Stomach (tissue), 9 donors: Measurements from ENCODE around the gene BORCS5. TPM values are rescaled to one million over a fixed set of nuclear protein-coding genes. Genes with fewer than 3 reads are reported as not detected.

Experiments
- DNase-seq, 2 donors: peaks; one replicate each; pipeline versions ENCODE4 v3.0.0 to v3.0.0-alpha.2; 2013 to 2019
- H3K27ac ChIP-seq, 5 donors: fragments of 200-600 bp in 4 of 5; sonication (generic) in 4 of 5; one replicate each; pipeline ENCODE4 v1.5.1; 2013 to 2019; ENCODE audit warnings: mild to moderate bottlenecking in 1 of 5, moderate library complexity in 1 of 5
- H3K27me3 ChIP-seq, 3 donors: fragments of 200-600 bp; sonication (generic); one replicate each; pipeline ENCODE4 v1.5.1; 2017 to 2019; ENCODE audit warnings: mixed run types in 1 of 3
- H3K36me3 ChIP-seq, 4 donors: fragments of 200-600 bp; sonication (generic); 1 replicate in 3 of 4; 2 replicates in 1 of 4; pipeline ENCODE4 v1.5.1; 2016 to 2019
- H3K4me1 ChIP-seq, 4 donors: fragments of 200-600 bp; sonication (generic); one replicate each; pipeline ENCODE4 v1.5.1; 2016 to 2019
- H3K4me3 ChIP-seq, 4 donors: fragments of 200-600 bp; sonication (generic) in 3 of 4; one replicate each; pipeline ENCODE4 v1.5.1; 2016 to 2019; ENCODE audit warnings: mild to moderate bottlenecking in 1 of 4
- H3K9me3 ChIP-seq, 4 donors: fragments of 200-600 bp; sonication (generic); one replicate each; pipeline ENCODE4 v1.5.1; 2016 to 2019
- EP300 ChIP-seq: sonication (generic); formaldehyde crosslinking; IDR thresholded peaks from one replicate; pipeline ENCODE4 v1.6.1; 2017; ENCODE audit warnings: antibody characterized with exemption
- POLR2A ChIP-seq, 4 donors: fragments of 450-650 bp; IDR thresholded peaks; one replicate each; pipeline ENCODE4 v1.6.1; 2016; ENCODE audit warnings: antibody characterized with exemption in 4 of 4, control low read depth in 2 of 4, mild to moderate bottlenecking in 1 of 4, moderate library complexity in 1 of 4
- POLR2AphosphoS5 ChIP-seq, 3 donors: sonication (generic); formaldehyde crosslinking; IDR thresholded peaks; one replicate each; pipeline ENCODE4 v1.6.1; 2016; ENCODE audit warnings: antibody characterized with exemption in 3 of 3
- WGBS, 5 donors: extraction: QIAGEN DNeasy Blood & Tissue Kit in 3 of 5; methylation state at CpG; one replicate each; pipeline versions ENCODE4 v1.1.5 to v1.1.7; 2013 to 2018; 5-methylcytosine and 5-hydroxymethylcytosine counted together
- intact Hi-C: fragments of 100-400 bp; cut with DNase I; formaldehyde crosslinking; loops from one replicate; pipeline ENCODE4 v1.15.1; 2023; ENCODE audit warnings: low total_unique reads
- polyA plus RNA-seq, 3 donors: library from polyadenylated mRNA; stranded (reverse); fragments of 200-250 nt; gene quantifications; one replicate each; pipeline ENCODE4 v1.2.3, GENCODE V29; 2013
- total RNA-seq, 5 donors: library from RNA; depleted of rRNA; stranded (reverse); fragments of >200 nt; gene quantifications; one replicate each; pipeline versions ENCODE4 v1.1.0 to v1.2.3, GENCODE V29; 2014 to 2016
- TF ChIP-seq, protein P1 (sequence below), 7 experiments: fragments of 450-650 bp in 4 of 7; fragments of 200-600 bp in 3 of 7; sonication (generic) in 3 of 7; IDR thresholded peaks; one replicate each; pipeline ENCODE4 v1.5.1; 2016 to 2019; ENCODE audit warnings: antibody characterized with exemption in 7 of 7, control low read depth in 2 of 7, mild to moderate bottlenecking in 1 of 7
- donor health status: healthy with polysubstance abuse.
- donor health status: Bipolar disorder and iron deficiency.
- donor health status: healthy.

BORCS5 gene
- total and polyA plus RNA-seq, 8 donors = 1.3 to 49.0 (median 7.5) TPM

DNA sequence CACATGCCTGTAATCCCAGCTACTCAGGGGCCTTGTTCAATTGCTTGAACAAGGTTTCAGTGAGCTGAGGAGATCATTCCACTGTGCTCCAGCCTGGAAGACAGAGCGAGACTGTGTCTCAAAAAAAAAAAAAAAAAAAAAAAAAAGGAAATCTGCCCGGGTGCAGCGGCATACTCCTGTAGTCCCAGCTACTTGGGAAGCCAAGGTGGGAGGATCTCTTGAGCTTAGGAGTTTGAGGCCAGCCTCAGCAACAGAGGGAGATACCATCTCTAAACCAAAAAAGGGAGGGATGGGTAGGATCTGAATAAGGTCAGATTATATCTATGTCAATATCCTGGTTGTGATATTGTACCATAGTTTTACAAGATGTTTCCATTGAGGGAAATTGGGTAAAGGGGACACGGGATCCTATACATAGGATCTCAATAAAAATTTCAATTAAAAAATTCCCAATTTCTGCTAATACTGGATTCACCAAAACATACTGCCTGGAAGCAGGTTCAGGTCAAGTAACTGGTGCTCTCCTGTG, 76.4 kb downstream of the BORCS5 start:
- no peak for DNase-seq
- intact Hi-C loops = no loop called here
- Histone ChIP-seq H3K4me1 (peaks cover 8 to 52% (median 28%) of the 10 kb centered on the region in 4 donors), H3K27ac (peak overlapping the region in 4 of 5 donors; percentile 8 to 69 (median 42)), H3K9me3 (no peaks in the 10 kb centered on the region), H3K4me3 (no peak overlapping the region), H3K36me3 (peaks cover 0 to 12% (median 4%) of the 10 kb centered on the region in 4 donors), H3K27me3 (no peaks in the 10 kb centered on the region)
- TF ChIP-seq, protein P1, sequence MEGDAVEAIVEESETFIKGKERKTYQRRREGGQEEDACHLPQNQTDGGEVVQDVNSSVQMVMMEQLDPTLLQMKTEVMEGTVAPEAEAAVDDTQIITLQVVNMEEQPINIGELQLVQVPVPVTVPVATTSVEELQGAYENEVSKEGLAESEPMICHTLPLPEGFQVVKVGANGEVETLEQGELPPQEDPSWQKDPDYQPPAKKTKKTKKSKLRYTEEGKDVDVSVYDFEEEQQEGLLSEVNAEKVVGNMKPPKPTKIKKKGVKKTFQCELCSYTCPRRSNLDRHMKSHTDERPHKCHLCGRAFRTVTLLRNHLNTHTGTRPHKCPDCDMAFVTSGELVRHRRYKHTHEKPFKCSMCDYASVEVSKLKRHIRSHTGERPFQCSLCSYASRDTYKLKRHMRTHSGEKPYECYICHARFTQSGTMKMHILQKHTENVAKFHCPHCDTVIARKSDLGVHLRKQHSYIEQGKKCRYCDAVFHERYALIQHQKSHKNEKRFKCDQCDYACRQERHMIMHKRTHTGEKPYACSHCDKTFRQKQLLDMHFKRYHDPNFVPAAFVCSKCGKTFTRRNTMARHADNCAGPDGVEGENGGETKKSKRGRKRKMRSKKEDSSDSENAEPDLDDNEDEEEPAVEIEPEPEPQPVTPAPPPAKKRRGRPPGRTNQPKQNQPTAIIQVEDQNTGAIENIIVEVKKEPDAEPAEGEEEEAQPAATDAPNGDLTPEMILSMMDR (IDR thresholded peaks at IDR 0.05) = no peak
- TF ChIP-seq POLR2AphosphoS5 (IDR thresholded peaks at IDR 0.05) = no peak
- no peak for TF ChIP-seq EP300
- no peak for TF ChIP-seq POLR2A (IDR thresholded peaks at IDR 0.05)
- 57 to 90% (median 87%) methylated on average over 4 of the region's 4 CpGs for WGBS, 5 donors

DNA sequence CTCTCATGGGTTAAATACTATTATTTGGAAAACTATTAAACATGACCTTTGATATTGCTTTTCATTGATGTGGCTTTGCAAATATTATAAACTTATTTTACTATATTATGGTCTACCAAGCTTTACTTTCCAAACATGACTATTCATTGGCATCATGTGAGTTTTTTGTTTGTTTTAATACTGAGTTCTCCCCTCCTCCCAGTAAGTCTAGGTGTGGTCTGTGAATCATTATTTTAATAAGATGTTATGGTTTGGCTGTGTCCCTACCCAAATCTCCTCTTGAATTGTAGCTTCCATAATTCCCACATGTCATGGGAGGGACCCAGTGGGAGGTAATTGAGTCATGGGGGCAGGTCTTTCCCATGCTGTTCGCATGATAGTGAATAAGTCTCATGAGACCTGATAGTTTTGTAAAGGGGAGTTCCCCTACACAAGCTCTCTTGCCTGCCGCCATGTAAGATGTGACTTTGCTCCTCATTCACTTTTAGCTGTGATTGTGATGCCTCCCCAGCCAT, 80.0 kb downstream of the BORCS5 start:
- Histone ChIP-seq H3K27ac (no peak overlapping the region), H3K9me3 (no peaks in the 10 kb centered on the region), H3K4me1 (peaks cover 11 to 68% (median 33%) of the 10 kb centered on the region in 4 donors), H3K27me3 (no peaks in the 10 kb centered on the region), H3K4me3 (no peak overlapping the region), H3K36me3 (peaks cover 0 to 12% (median 4%) of the 10 kb centered on the region in 4 donors)
- TF ChIP-seq EP300 (no peak), POLR2AphosphoS5 (IDR thresholded peaks at IDR 0.05) (no peak), POLR2A (IDR thresholded peaks at IDR 0.05) (no peak)
- TF ChIP-seq, protein P1 (IDR thresholded peaks at IDR 0.05) = no peak
- intact Hi-C loops = no loop called here
- WGBS, 5 donors = 96 to 100% (median 98%) methylated on average over 2 of the region's 2 CpGs
- DNase-seq = no peak

DNA sequence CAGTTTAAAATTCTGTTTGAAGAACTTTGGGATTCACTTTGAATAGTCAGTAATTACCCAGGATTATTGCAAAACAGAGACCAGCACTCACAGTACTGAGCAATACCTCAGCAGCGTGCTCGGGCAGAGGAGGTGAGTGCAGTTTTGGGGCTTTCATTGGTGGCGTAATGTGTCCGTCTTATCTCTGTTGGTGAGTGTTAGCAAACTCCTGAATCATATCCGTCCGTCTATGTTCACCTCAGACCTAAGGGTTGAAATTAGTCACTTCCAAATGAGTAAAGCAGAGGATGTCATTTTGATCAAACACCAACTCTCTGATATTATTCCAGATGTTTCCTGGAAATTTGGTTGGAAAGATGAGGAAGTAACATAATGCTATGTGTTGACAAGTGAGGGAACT, 82.8 kb downstream of the BORCS5 start:
- Histone ChIP-seq H3K4me3 (no peak overlapping the region), H3K9me3 (no peaks in the 10 kb centered on the region), H3K27ac (peak overlapping the region in 2 of 5 donors; percentile 56 to 69), H3K27me3 (no peaks in the 10 kb centered on the region), H3K36me3 (peaks cover 0 to 12% (median 4%) of the 10 kb centered on the region in 4 donors), H3K4me1 (peaks cover 24 to 65% (median 38%) of the 10 kb centered on the region in 4 donors)
- peak in 1 of 2 donors; percentile 34 for DNase-seq
- TF ChIP-seq, protein P1 (IDR thresholded peaks at IDR 0.05) = no peak
- no peak for TF ChIP-seq POLR2A (IDR thresholded peaks at IDR 0.05)
- TF ChIP-seq POLR2AphosphoS5 (IDR thresholded peaks at IDR 0.05) = peak in 1 of 3 donors; percentile 54
- no peak for TF ChIP-seq EP300
- 63 to 80% (median 73%) methylated on average over 6 of the region's 6 CpGs for WGBS, 5 donors
- intact Hi-C loops = no loop called here

DNA sequence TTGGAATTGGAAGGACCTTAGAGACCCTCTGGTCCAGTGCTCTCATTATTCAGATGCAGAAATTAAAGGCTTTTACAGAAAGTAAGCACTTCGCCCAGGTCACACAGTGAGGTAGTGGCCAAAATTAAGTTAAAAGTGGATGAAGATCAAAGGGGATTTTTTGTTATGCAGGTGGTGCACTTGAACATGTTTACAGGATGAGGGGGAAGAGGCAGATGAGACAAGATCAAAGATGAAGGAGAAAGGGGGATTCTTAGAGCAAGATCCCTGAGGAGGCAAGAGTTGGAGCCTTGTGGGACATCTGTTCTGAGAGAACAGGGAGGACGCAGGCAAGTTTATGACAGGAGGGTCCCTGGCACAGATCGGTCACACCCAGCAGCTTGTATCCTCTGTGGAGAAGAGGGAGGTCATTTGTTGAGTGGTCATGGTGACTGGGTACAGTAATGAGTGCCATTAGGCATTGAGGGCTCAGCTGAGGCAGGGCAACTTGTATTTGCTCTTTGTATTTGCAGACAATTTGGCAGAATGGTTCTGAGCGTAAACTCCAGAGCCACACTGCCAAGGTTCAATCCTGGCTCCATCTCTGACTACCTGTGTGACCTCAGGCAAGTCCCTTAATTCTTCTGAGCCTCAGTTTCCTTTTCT, 84.0 kb downstream of the BORCS5 start:
- H3K9me3 ChIP-seq = no peaks in the 10 kb centered on the region
- H3K36me3 ChIP-seq = peaks cover 0 to 12% (median 3%) of the 10 kb centered on the region in 4 donors
- 82 to 92% (median 84%) methylated on average over 4 of the region's 4 CpGs for WGBS, 5 donors
- H3K4me1 ChIP-seq = peaks cover 24 to 58% (median 34%) of the 10 kb centered on the region in 4 donors
- H3K4me3 ChIP-seq = no peak overlapping the region
- peak overlapping the region; percentile 13 to 78 (median 71) for H3K27ac ChIP-seq
- intact Hi-C loops = no loop called here
- no peak for DNase-seq
- TF ChIP-seq POLR2AphosphoS5 (IDR thresholded peaks at IDR 0.05) (no peak), POLR2A (IDR thresholded peaks at IDR 0.05) (no peak), EP300 (no peak)
- TF ChIP-seq, protein P1 (IDR thresholded peaks at IDR 0.05) = no peak
- H3K27me3 ChIP-seq = no peaks in the 10 kb centered on the region
